Dendritic cell treated with granulocyte-macrophage colony-stimulating factor and Interleukin-4, amounts not matched to agents 40 ng/mL and 50 ng/mL, for 4 days (primary cell): ENCODE data around the gene NUP62.
A peak's percentile ranks its signal among the peaks of the same experiment; 100 is the strongest.
"Not testable (repeated sequence)": the region's sequence is repeated elsewhere in the genome, so short reads cannot be mapped to it uniquely, and the experiment has no call there.

Experiments used
- H3K27ac Mint-ChIP-seq: one replicate; pipeline ENCODE4 v1.8.0; 2022; ENCODE audit warnings: mild to moderate bottlenecking, mixed read lengths
- H3K27me3 Mint-ChIP-seq: one replicate; pipeline ENCODE4 v1.8.0; 2022; ENCODE audit warnings: mild to moderate bottlenecking, mixed read lengths
- H3K36me3 Mint-ChIP-seq: one replicate; pipeline ENCODE4 v1.8.0; 2022; ENCODE audit warnings: low read depth, mixed read lengths
- H3K4me1 Mint-ChIP-seq: one replicate; pipeline ENCODE4 v1.8.0; 2022; ENCODE audit warnings: low read depth, mixed read lengths
- H3K4me3 Mint-ChIP-seq: one replicate; pipeline ENCODE4 v1.8.0; 2022; ENCODE audit warnings: mild to moderate bottlenecking, moderate library complexity, mixed read lengths
- H3K9me3 Mint-ChIP-seq: one replicate; pipeline ENCODE4 v1.8.0; 2022; ENCODE audit warnings: mixed read lengths
- intact Hi-C: fragments of 100-400 bp; cut with micrococcal nuclease; formaldehyde crosslinking; loops from one replicate; pipeline ENCODE4 v1.15.0; 2022

Gene NUP62

DNA sequence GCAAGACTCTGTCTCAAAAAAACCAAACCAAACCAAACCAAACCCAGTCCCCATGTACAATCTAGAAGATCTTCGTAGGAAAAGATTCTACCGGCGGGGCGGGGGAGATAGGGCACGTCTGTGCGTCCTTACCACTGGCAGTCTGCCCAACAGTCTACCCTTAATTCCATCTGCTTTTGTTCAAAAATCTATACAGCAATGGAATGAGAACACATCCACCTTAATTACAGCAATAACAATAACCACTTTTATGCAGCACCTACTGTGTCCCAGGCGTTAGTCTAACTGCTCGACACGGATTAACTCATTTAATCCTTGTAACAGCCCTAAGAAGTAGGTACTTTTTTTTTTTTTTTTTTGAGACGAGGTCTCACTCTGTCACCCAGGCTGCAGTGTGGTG lies 2.8 kb downstream of the NUP62 start:
- Mint-ChIP-seq H3K27ac (peak overlapping the region; percentile 72), H3K9me3 (no peaks in the 10 kb centered on the region), H3K27me3 (peaks cover 1% of the 10 kb centered on the region), H3K4me1 (peaks cover 82% of the 10 kb centered on the region), H3K4me3 (peak overlapping the region; percentile 85), H3K36me3 (peaks cover 100% of the 10 kb centered on the region)
- intact Hi-C loops = loop anchor here (5.0 kb wide), 1 partner anchor 34 kb away; no protein-coding TSS in a partner anchor

DNA sequence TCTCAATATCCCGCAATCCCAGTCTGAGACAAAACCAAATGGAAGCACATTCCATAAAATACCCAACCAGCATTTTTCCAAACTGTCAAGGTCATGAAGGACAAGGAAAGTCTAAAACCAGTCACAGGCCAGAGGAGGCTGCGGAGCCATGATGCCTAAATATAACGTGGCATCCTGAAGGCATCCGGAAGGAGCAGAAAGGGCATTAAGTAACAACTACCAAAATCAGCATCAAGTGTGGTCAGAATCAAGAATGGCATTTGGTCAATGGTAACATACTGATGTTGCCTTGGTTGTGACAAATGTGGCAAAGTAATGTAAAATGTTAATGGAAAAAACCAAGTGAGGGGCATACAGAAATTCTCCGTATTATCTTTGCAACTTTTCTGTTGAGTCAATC lies 3.8 kb downstream of the NUP62 start:
- H3K4me3 Mint-ChIP-seq = peak overlapping the region; percentile 55
- H3K4me1 Mint-ChIP-seq = peaks cover 82% of the 10 kb centered on the region
- intact Hi-C loops = loop anchor here (5.0 kb wide), 1 partner anchor 33 kb away; no protein-coding TSS in a partner anchor
- no peaks in the 10 kb centered on the region for H3K9me3 Mint-ChIP-seq
- H3K27ac Mint-ChIP-seq = peak overlapping the region; percentile 86
- peaks cover 100% of the 10 kb centered on the region for H3K36me3 Mint-ChIP-seq
- H3K27me3 Mint-ChIP-seq = no peaks in the 10 kb centered on the region

DNA sequence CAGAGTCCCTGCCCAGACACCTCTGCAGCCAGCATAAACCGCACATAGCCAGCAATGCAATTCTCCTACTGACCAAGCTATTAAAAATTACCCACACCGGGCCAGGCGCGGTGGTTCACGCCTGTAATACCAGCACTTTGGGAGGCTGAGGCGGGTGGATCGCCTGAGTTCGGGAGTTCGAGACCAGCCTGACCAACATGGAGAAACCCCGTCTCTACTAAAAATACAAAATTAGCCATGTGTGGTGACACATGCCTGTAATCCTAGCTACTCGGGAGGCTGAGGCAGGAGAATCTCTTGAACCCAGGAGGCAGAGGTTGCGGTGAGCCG lies 4.5 kb downstream of the NUP62 start:
- intact Hi-C loops = loop anchor here (5.0 kb wide), 1 partner anchor 33 kb away; no protein-coding TSS in a partner anchor
- Mint-ChIP-seq H3K4me1 (peaks cover 82% of the 10 kb centered on the region), H3K4me3 (peak overlapping the region; percentile 55), H3K27ac (peak overlapping the region; percentile 86), H3K36me3 (peaks cover 100% of the 10 kb centered on the region)
- H3K9me3 Mint-ChIP-seq, H3K27me3 Mint-ChIP-seq: not testable (repeated sequence)

DNA sequence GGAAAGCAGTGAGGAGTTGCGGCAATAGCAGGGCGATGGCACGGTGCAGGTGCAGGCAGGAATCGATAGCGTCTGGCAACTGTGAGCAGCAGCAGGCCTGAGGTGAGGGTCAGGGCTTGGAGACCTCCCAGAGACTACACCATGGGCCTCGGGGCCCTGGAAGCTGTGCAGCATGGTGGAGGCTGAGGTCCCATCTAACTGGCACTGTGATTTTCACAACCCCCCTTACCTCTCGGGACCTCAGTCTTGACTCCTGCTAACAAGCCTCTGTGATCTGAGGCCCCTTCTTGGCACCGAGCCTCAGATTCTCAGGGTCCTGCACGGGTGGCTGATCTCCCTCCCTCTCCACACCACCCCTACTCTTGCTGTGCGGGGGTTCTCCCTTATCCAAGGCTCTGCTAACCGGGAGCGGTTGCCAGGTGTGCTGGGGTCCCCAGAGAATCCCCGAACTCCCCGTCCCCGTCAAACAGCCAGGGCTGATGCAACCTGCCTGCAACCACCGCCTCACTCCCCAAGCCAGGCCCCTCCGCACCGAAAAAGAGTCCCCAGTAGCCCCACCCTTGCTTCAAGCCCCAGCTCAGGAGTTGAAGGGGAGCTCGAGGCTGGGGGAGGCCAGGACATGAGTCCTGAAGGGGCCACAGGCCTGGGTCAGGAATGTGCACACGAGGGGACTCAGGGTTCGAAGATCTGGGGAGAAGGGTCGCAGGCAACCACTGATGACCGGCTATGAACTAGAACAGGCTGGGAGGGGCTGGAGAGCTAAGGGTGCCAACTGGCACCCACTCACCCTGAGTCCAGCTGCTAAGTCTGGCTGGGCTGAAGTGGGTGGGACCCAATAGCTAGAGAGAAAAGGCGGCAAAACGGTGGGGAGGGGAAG lies 5.1 kb downstream of the NUP62 start:
- intact Hi-C loops = no loop called here

GRCh38 chr19:49923055-49924003 lies 6.0 kb downstream of the NUP62 start:
- Mint-ChIP-seq H3K27me3 (no peaks in the 10 kb centered on the region), H3K4me1 (peaks cover 90% of the 10 kb centered on the region), H3K9me3 (no peaks in the 10 kb centered on the region), H3K27ac (peak overlapping the region; percentile 86), H3K36me3 (peaks cover 100% of the 10 kb centered on the region), H3K4me3 (peak overlapping the region; percentile 58)
- intact Hi-C loops = no loop called here

More for the DNA sequence above, 5.1 kb downstream of the NUP62 start:
- Mint-ChIP-seq H3K4me1 (peaks cover 84% of the 10 kb centered on the region), H3K27ac (peak overlapping the region; percentile 86), H3K4me3 (peak overlapping the region; percentile 58), H3K27me3 (no peaks in the 10 kb centered on the region), H3K36me3 (peaks cover 100% of the 10 kb centered on the region), H3K9me3 (no peaks in the 10 kb centered on the region)

DNA sequence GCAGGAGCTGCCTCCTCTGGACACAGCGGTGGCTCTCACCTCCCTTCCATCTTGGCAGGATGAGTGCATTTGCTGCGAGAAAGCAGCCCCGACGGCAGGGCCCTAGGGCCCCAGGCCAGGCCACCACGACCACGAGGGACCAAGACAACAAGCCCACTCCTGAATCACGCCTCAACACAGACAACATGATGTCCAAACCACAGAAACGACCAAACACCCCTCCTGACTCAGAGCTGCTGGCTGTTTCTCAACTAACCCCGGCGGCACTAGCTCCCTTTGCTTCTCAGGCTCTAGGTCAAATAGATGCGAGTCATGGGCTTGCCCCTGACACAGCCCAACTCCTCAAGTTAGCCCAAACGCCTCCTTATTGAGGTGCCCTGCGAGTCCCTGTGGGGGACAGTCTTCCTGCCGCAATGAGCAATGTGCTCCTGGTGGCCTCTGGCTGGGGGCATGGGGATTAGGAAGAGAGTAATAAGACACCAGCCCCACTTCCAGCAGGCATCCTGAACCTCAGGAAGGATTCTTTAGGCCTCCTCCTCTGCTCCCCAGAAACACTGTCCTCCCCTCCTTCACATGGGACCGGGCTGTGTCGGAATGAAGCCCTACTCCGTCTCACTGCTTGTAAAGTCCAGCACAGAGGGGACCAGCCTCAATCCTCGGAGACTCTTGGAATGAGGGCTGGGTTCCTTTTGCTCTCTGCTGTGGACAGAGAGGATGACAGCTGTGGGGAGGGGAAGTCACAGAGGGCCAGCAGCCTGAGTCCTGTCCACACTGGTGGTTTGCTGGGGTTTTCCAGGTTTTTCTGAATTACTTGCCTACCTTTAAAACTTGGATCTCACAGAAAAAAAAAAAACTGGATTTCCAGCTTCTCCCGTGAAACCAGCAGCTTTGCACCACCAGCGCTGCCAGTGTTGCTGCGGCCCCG lies 7.2 kb downstream of the NUP62 start:
- Mint-ChIP-seq H3K27ac (peak overlapping the region; percentile 86), H3K9me3 (no peaks in the 10 kb centered on the region), H3K36me3 (peaks cover 100% of the 10 kb centered on the region), H3K4me1 (peaks cover 92% of the 10 kb centered on the region), H3K27me3 (no peaks in the 10 kb centered on the region), H3K4me3 (peak overlapping the region; percentile 58)
- intact Hi-C loops = no loop called here

GRCh38 chr19:49920624-49921363 lies 8.5 kb downstream of the NUP62 start:
- Mint-ChIP-seq H3K4me1 (peaks cover 92% of the 10 kb centered on the region), H3K27me3 (no peaks in the 10 kb centered on the region), H3K36me3 (peaks cover 97% of the 10 kb centered on the region), H3K27ac (peak overlapping the region; percentile 86), H3K9me3 (no peaks in the 10 kb centered on the region), H3K4me3 (no peak overlapping the region)
- intact Hi-C loops = no loop called here

- H3K36me3 Mint-ChIP-seq = peaks cover 97% of the 10 kb centered on the region
- no peaks in the 10 kb centered on the region for H3K27me3 Mint-ChIP-seq
- peak overlapping the region; percentile 82 for H3K27ac Mint-ChIP-seq
- no peaks in the 10 kb centered on the region for H3K9me3 Mint-ChIP-seq
- intact Hi-C loops = no loop called here
- H3K4me1 Mint-ChIP-seq = peaks cover 95% of the 10 kb centered on the region
- H3K4me3 Mint-ChIP-seq = peak overlapping the region; percentile 57
These were observed 11.2 kb downstream of the NUP62 start for GRCh38 chr19:49918089-49918488.

GRCh38 chr19:49916839-49917733 lies 12.2 kb downstream of the NUP62 start:
- Mint-ChIP-seq H3K4me1 (peaks cover 92% of the 10 kb centered on the region), H3K9me3 (no peaks in the 10 kb centered on the region), H3K36me3 (peaks cover 97% of the 10 kb centered on the region), H3K27me3 (no peaks in the 10 kb centered on the region), H3K4me3 (peak overlapping the region; percentile 78), H3K27ac (peak overlapping the region; percentile 82)
- intact Hi-C loops = no loop called here

- Mint-ChIP-seq H3K9me3 (no peaks in the 10 kb centered on the region), H3K36me3 (peaks cover 94% of the 10 kb centered on the region), H3K27ac (peak overlapping the region; percentile 83), H3K4me3 (peak overlapping the region; percentile 35), H3K27me3 (no peaks in the 10 kb centered on the region), H3K4me1 (peaks cover 90% of the 10 kb centered on the region)
- intact Hi-C loops = no loop called here
These were observed 14.0 kb downstream of the NUP62 start for GRCh38 chr19:49915271-49915670.

GRCh38 chr19:49913720-49914119 lies 15.6 kb downstream of the NUP62 start:
- Mint-ChIP-seq H3K9me3 (no peaks in the 10 kb centered on the region), H3K27ac (peak overlapping the region; percentile 83), H3K4me1 (peaks cover 87% of the 10 kb centered on the region), H3K27me3 (no peaks in the 10 kb centered on the region), H3K36me3 (peaks cover 94% of the 10 kb centered on the region), H3K4me3 (no peak overlapping the region)
- intact Hi-C loops = no loop called here
